ENCODE measurements around the gene DACH1. TPM values are rescaled to one million over a fixed set of nuclear protein-coding genes. Genes with fewer than 3 reads are reported as not detected.

The DACH1 gene
- total RNA-seq, 4 donors from 2014 or later = 1.2 to 7.9 (median 4.4) TPM

- TF ChIP-seq, protein P1, sequence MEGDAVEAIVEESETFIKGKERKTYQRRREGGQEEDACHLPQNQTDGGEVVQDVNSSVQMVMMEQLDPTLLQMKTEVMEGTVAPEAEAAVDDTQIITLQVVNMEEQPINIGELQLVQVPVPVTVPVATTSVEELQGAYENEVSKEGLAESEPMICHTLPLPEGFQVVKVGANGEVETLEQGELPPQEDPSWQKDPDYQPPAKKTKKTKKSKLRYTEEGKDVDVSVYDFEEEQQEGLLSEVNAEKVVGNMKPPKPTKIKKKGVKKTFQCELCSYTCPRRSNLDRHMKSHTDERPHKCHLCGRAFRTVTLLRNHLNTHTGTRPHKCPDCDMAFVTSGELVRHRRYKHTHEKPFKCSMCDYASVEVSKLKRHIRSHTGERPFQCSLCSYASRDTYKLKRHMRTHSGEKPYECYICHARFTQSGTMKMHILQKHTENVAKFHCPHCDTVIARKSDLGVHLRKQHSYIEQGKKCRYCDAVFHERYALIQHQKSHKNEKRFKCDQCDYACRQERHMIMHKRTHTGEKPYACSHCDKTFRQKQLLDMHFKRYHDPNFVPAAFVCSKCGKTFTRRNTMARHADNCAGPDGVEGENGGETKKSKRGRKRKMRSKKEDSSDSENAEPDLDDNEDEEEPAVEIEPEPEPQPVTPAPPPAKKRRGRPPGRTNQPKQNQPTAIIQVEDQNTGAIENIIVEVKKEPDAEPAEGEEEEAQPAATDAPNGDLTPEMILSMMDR (IDR thresholded peaks at IDR 0.05; ENCODE audit: low read depth) = no peak
Measured at GRCh38 chr13:71880753-71881541, 13.9 kb upstream of the DACH1 start.

DNA sequence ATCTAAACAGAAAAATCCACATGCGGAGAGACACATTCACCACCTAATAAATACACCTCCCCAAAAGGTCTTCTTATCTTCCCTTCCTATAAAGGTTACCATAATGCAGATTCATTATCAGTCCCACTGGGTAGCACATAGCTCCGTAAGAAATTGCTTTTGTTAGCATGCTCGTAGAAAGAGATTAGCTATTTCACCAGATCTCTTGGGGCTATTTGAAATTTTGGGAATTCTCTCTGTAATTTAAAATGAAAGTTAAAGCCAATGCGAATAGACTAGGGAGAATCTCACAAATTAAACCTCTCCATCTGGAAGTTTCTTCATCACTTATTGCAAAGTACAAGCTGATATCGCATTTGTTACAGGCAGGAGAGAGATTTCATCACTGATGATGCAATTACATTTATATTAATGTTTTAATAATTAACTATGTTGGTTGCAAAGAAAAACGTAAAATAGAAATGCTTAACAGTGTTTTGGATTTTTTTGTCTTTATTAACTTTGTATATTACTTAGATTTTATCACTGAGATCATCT, 12.9 kb upstream of the DACH1 start:
- TF ChIP-seq, protein P1 (IDR thresholded peaks at IDR 0.05; ENCODE audit: low read depth) = no peak

- TF ChIP-seq, protein P1 (IDR thresholded peaks at IDR 0.05; ENCODE audit: low read depth) = no peak
Measured at GRCh38 chr13:71879129-71879535, 12.1 kb upstream of the DACH1 start.

- TF ChIP-seq, protein P1 (IDR thresholded peaks at IDR 0.05; ENCODE audit: low read depth) = no peak
Measured at GRCh38 chr13:71877256-71877653, 10.3 kb upstream of the DACH1 start.

DNA sequence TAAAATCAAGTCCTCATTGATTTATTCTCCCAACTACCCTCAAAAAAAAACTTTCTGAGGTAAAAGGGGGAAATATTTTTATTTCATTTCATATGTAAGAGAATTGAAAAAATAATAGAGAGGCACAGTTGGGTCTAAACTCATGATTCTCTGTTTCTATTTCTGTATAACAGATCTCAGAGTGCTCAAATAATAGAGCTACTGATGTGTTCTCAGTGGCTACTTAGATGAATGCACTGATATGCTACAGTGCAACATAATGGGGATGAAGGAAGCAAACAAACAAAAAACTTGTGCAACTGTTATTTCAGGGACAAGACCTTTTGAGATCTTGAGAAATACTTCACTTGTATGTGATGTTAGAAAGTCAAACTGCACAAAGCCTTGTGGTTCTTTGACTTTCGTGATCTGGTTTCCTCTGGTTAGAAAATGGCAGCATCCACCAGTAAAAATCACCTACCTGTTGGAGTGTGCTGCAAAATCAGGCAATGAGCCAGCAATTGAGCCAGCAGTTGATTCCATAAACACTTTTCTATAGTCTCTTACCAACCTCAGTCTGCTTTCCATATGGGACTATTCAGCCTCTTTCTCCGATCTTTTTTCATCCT, 9.7 kb upstream of the DACH1 start:
- TF ChIP-seq, protein P1 (IDR thresholded peaks at IDR 0.05; ENCODE audit: low read depth) = no peak

DNA sequence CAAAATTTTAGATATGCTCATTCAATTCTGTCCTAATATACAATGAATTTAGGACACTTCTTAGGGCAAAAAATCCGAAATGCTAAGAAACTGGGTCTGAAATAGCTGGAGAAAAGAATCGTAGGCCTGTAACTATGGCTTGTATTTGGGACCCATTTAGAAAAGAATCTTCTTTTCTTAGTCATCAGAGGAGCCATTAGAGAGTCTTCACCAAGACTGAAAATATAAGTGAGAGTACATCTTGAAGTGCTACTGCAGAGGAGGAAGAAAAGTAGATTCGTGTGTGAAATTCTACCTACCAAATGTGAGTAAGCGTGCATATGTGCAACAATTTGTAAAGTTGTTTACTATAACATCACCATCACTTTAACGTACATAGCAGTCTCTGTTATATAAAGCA, 8.8 kb upstream of the DACH1 start:
- TF ChIP-seq, protein P1 (IDR thresholded peaks at IDR 0.05; ENCODE audit: low read depth) = no peak

- TF ChIP-seq, protein P1 (IDR thresholded peaks at IDR 0.05; ENCODE audit: low read depth) = no peak
Measured at GRCh38 chr13:71874458-71874857, 7.5 kb upstream of the DACH1 start.
